Fibroblast of the conjunctiva (primary cell): ENCODE results near the gene SKA3.

ENCODE experiments used
- DNase-seq: peaks from one replicate; pipeline ENCODE4 v3.0.0-alpha.2; 2010; ENCODE audit warnings: low read depth

The SKA3 gene

GRCh38 chr13:21115231-21115630, 61.1 kb downstream of the SKA3 start:
- no peak for DNase-seq

- no peak for DNase-seq
Measured at GRCh38 chr13:21111546-21111945, 64.8 kb downstream of the SKA3 start.

GRCh38 chr13:21109168-21109567, 67.2 kb downstream of the SKA3 start:
- DNase-seq, result no peak

GRCh38 chr13:21106089-21106488, 70.3 kb downstream of the SKA3 start:
- DNase-seq, result peak; percentile 13

GRCh38 chr13:21104199-21105019, 71.9 kb downstream of the SKA3 start:
- DNase-seq, result no peak
